ENCODE data around the gene PLA2G4A.

The PLA2G4A gene

DNA sequence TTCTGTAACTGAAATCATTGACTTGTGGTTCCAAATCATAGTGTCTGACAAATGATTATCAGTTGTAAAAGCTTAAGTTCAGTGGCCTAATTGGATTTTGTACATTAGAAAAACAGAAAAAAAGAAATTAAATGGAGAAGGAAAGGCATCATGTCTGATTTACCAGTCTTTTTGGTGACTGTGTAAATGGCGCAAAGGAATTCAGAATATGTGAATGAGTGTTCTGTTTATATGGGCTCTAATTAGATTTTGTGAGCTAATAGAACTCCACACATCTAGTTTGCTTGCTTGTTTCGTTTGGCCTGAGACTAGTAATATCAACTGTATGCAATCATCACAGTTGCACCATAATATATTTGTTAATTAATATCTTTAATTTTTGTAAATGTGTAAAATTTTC lies 151.7 kb downstream of the PLA2G4A start:
- DNase-seq = no peak

DNA sequence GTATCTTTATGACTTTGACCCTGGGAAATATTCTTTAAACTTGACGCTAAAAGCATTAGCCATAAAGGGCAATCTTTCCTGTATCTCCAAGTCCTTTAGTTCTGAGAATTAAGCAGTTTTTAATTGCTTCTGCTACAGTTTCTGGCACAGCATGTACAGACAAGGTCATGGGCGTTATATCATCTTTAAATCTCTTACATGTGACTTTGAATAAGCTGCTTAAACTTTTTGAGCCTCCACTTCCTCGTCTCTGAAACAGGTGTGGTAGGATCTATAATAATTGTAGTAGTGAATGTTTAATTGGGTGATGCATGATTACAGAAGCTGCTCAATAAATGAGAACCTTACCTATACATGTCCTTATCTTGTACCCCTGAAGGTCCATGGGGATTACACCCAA lies 153.4 kb downstream of the PLA2G4A start:
- no peak for DNase-seq

- DNase-seq = no peak
Observed at GRCh38 chr1:186983327-186983726, 154.6 kb downstream of the PLA2G4A start.

GRCh38 chr1:186984959-186985358 lies 156.2 kb downstream of the PLA2G4A start:
- no peak for DNase-seq

- DNase-seq = no peak
Observed at GRCh38 chr1:186985889-186986491, 157.2 kb downstream of the PLA2G4A start.

- no peak for DNase-seq
Observed at GRCh38 chr1:186987065-186987464, 158.3 kb downstream of the PLA2G4A start.

DNA sequence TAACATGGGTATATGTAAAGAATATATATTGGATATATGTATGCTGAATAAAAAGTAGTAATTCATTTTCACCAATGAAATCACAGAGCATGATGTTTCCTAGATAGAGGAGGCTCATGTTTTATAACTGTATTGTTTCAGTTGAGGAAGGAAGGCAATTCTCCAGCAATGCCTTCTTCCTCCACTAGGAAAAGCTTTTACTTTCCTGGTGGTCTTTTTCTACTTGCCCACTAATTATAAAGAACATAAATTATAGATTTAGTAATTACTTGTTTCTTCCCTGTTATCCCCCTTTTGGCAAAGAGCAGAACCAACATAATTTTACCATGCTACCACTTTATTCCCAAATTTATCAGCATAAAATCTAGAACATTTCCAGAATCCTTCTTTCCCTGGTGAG lies 159.0 kb downstream of the PLA2G4A start:
- no peak for DNase-seq

GRCh38 chr1:186993996-186994395 lies 165.2 kb downstream of the PLA2G4A start:
- no peak for DNase-seq

DNA sequence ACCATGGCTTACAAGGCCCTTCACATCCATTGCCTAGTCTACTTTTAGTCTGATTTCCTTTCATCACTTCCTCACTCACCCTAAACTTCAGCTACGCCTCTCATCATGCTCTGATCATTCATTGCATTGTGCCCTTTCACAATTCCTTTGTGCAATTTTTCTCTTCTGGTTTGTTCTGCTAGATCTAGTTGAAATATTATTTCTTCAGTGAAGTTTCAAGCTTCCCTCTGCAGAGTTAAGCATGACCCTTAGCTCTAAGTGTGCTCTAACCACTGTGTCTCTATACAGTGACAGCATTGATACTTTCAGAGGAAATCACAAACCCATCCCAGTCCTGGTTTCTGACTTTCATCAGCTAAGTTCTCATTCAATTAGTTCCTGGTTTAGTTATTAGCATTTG lies 166.1 kb downstream of the PLA2G4A start:
- no peak for DNase-seq

GRCh38 chr1:186996816-186997215 lies 168.1 kb downstream of the PLA2G4A start:
- DNase-seq = no peak

DNA sequence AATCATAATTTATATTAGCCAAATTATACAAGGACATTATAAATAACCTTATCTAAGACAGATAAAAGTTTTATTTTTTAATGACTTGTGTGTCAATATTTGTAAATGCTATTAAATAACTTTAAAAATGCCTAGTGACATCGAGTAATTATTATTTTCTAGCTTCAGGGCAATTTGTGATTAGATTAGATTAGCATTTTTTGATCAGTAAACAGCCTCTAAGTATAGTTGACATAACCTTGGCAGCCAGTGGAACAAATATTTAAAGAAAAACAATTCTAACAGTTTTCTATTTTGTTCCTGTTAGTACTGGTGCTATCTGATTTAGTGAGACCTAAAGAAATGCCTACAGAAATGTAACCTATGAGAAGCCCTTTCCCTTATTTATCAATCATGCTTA lies 169.1 kb downstream of the PLA2G4A start:
- no peak for DNase-seq

DNA sequence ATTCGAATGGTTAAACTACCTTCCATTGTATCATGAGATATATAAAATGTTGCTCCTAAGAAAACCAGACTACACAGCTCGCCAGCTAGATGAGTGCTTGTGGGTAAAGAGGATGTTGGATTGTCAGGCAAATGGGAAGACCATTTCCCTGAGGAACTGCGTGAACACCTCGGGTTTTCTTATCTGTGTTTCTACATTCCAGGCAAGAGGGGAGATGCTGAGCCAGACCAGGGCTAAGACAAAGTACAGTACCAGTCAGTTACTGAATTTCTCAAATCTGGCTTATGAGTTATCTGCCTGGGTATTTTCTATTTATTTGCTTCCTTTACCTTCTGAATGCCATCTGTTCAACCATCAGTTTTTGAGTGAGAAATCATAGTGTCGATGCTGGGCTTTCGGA lies 170.8 kb downstream of the PLA2G4A start:
- no peak for DNase-seq

DNA sequence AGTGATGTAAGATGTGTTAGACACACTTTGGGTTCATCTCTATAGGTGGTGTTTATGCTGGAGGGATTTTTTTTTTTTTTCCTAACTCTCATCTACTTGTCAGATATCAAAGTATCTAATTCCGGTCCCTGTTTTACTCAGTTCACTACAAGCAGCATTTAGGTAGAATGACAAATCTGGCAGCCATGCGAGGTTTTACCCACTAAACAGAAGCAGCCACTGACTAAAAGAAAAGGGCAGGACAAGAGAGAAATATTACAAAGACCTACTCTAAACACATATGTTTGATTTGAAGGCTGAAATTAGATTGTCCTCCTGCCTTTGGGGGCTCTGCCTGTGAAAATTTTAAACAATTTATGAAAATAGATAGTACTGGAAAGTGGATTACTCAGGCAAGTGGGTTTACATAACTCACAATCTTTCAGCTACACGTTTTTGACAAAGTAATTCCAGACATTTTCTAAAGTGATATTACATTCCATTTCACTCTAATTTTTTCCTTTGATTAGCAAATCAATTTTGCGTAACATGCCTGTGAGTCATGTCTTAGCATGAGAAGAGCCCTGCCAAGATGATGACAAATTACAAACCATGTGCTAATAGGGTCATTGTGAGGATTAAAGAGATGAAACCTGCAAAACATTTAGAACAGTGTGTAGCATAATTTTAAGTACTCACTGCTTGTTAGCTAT lies 172.6 kb downstream of the PLA2G4A start:
- DNase-seq = no peak

DNA sequence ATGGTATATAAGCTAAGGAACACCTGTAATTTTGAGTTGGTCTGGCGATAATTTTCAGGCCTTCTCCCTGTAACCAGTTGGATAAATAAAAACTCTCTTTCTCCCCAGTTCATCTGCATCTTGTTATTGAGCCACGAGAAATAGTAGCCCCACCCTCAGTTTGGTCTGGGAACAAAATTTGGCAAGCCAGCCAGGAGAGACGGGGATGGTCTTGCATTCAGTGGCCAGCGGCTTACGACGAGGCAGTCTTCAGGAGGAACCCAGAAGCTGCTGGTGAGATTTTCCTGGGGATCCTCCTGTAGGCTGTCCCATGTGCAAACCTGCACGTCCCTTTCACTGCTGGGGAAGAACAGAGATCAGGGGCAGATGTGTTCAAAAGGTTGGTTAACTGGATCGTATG lies 174.6 kb downstream of the PLA2G4A start:
- no peak for DNase-seq

DNA sequence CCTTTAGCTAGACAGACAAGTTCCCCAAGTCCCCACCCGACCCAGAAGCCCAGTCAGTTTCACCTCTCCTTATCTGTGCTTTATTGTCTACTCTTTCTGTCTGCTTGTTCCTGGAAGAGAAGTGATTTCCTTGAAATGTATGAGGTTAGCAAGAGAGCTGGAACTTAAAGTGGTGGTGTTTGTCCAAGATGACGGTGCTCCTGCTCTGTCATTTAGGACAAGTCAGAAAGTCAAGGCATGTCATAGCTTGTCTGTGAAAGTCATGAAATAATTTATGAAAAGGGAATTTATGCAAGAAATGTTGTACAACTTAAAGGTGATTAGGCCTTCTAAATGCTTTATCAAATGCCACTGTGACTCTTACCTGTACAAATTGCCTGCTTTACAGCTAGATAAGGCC lies 178.1 kb downstream of the PLA2G4A start:
- no peak for DNase-seq

DNA sequence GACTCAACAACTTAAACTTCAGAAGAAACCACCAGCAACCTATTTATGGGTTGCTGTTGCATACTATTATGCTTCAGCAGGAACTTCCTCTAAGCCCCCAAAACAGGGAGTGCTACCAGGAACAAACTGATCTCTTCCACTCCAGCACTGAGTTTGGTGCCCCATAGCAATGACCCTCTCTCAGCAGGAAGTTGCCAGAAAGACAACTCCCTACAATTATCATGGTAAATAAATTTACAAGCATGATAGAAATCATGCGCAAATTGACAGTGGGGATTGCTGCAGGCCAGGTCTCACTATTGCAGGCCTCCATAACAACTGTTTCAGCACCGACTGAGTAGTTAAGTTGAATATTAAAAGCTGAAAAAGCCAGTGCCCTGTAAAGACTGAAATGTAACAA lies 180.6 kb downstream of the PLA2G4A start:
- no peak for DNase-seq

DNA sequence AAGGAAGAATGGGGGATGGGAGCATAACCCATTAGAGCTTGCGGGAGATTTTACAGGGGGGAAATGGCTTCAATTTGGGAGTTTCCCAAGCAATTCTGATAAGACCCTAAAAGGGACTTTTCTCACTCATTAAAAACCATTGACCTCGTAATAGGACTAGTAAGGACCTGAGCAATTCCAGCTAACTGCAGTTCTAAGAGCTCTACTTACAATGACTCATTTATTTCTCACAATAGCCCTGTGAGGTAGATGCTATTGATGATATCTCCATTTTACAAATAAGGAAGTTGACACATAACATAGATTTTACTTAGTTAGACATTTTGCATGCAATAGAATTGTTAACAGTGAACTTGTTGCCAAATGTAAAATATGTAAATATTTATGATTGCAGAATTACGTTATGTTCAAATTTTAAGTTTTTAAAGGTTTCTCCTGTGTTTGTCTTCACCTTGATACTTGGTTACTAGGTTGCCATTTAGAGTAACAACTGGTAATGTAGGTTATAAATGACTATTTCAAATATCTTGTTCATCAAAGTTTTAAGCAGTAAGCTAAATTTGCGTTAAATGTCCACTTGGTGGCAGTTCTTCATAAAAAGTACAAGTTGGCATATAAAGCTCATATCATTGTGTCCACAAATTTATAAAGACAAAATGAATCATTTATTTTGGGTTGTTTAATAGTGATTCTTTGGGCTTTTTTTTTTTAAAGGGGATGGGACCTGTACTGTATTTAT lies 182.0 kb downstream of the PLA2G4A start:
- no peak for DNase-seq

DNA sequence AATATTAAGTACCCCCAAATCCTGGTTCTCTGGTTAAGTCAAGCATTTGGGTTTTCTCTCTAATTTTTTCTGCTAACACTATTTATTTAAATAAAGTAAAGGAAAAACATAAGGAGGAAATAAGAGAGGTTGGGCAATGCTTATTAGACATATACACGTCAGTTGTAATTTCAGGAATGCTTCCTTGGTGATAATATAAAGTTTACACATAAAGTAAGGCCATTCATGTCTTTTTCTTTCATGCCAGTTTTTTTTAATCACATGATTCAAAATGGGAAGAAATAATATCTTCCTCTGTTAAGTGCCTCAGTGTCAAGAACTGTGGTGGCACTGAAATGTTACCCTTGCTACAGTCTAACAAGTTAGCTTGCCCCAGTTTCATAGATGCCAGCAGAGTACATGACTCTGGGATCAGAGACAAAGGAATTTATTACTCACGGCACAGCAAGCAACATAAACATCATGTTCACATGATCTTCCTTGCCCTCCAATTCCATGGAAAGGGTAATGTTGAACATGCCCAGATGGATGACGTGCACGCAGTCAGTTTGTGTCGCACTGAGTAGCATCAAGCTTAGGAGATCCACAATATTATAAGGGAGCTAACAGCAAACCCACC lies 184.9 kb downstream of the PLA2G4A start:
- no peak for DNase-seq

GRCh38 chr1:187018291-187018690 lies 189.5 kb downstream of the PLA2G4A start:
- no peak for DNase-seq

DNA sequence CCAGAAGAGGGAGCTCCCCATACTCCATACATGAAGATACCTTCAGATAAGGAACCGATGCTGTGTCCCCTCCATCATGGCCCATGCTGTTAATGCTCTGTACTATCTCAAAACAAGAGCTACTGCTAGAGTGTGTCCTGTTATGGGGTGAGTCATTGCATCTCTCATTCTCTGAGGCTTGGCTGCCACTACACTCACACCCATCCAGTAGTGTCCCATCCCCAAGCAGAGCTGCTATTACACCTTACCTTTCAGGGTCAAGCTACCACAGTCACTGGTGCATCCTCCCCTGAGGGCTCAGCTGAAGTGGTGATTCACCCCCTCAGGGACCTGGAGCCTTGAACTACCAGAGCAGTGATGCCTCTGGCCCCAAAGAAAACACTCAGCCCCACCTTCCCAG lies 198.5 kb downstream of the PLA2G4A start:
- no peak for DNase-seq

DNA sequence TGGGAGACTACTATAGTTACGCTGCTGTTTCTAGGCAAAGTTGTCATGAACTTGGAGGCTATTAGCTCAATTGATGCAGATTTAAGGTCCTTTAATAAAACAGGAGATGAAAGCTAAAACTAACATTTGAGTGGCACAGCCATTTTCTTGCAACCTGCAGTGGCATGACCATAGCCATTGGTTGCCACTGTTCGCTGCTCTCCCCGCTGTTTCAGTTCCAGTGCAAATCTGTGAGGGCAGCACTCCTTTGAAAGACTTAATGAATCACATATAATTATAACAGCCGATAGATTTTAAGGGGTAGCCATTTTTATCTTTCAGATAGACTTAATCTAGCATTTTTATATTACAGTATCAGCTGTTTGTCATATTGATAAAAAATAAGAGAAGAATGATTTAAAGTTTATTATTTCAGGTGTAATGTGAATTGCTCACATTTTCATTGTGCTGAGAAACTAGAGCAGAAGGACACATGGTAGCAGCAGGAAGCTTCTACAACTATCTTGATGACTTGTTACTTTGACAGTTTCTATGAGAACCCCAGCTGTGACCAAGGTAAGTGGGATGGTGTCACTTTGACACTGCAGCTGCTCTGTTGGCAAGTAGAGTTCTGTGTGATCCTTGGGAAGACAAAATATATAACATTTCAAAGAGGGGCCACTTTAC lies 203.7 kb downstream of the PLA2G4A start:
- DNase-seq = no peak

DNA sequence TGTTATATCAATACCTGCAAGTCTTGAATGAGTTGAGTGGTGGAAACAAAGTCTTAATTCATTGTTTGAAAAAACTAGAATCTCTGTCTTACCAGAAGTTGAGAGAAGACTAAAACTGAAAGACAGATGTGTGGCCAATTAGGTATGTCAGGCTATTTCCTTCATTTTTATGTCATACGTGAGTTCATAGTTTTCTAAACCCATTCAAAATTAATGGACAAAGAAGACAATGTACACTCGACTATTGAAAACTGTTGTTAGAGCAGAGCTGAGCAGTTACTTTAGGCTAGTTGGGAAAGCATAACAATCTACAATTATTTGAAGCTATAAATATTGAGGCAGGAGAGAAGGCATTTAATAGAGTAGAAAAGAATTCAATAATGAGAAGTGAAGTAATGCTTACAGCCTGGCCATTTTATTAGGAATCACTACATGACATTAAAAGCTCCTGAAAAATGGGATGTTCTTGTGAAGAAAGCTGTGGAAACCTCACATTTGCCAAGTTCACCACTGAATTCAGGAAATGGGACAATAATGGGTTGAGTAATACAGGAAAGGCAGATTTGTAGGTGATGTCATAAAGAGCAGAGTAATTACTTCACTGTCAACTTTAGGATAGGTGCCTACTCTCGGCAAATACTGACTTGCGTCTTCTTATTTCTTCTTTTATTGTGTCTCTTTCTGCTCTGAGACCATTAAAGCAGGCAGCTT lies 204.4 kb downstream of the PLA2G4A start:
- DNase-seq = no peak

Measured in stimulated activated CD4-positive, alpha-beta T cell treated with anti-CD3 and anti-CD28 coated beads, Interleukin-1b, Interleukin-23, amount 100 ng/mL, for 48 hours (primary cell).